NK-92 (cell line): ENCODE measurements around the gene MAD2L1BP.

ENCODE experiments used
- DNase-seq: peaks from one replicate; lab custom pipeline; 2025; ENCODE audit not compliant: unreplicated experiment; lab: John Stamatoyannopoulos, UW

Gene MAD2L1BP

DNA sequence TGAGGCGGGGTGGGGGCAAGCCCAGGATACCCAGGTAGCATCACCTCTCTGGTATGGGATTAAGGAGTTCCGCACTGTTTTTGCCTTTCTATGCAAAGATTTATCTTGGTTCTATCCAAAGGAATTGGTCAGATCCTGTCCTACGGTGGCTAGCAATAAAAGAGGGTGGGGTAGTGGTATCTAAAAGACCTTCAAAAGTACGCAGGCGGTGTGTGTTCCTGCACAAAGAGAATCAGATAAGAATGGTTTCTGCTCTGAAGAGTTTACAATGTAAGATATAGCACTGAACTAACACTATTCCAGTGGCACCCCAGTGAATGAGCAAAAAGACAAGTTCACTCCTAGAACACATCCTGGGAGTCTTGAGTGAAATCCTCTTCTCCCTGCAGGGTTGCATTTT lies 45.7 kb downstream of the MAD2L1BP start:
- DNase-seq: no peak

DNA sequence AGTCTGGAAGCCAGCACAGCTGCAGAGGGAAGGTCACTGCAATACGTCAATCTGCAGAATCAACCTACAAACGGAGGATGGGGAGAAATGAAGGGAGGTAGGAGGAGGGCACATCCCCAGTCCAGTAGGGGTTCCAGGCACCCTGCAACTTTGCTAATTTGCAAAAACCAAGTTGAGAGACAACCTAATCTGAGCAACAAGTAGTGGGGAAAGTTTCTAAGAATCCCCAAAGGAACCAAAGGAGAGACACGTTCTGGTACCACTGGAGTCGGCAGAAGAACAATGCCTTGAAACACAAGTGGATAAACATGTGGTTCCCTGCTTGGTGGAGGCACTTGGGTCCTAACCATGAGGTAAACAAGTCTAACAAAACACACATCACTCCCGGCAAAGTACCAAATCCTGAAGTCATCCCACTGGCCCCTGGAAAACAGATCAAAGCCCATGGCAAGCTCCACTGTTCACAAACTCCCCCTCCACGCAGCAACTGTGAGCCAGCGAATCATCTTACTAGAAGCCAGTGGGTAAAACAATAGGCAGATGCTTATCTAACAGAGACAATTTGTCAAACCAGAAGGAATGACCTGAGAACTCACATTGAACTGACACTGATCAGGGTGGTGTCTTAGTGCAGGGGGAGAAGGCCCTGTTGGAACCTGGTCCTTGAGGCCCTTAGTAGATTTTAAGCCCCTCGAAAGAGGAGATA lies 47.2 kb downstream of the MAD2L1BP start:
- DNase-seq: no peak

DNA sequence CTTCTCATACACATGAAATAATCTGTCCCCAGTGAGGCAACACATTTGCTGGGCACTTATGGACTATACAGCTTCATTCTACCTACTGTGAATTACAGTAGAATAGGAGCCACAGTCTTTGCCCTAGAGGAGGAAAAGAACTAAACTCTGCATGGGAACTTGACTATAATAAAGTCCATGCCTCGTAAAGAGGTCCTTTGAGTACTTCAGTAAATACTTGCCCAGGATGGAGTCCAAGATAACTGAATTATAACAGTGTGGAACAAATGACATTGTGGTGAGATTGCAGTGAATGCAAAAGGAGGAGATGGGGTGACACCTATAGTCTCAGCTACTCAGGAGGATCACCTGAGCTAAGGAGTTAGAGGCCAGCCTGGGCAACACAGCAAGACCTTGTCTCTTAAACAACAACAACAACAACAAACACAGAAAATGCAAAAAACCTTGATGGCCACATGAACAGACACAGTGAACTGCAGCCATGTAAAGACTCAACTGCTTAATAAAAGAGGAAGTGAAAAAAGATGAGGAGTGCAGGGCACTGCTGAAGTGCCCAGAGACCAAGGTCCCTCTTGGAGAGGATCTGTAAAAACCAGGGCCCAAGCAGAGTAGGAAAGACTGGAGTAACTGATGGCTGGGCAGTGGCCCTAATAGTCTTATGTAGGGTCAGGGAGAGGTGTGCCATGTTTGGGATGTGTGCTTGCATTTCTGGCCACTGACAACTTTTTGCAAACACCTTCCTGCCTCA lies 48.2 kb downstream of the MAD2L1BP start:
- no peak for DNase-seq

DNA sequence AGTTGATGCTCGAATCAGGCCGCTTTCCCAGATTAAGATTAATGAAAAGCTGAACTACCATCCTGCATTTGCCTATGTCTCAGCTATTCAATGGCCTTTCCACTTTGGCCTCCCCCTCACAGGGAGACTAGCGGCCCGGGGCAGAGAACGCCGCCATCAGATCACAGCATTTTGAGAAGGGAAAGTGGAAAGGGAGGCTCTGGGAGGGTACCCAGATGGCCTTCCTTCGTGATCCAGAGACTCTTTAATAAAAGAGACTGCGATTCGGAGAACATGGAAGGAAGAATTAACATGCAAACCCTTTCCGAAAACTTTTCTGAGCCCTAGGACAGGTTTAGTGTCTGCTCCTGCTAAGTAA lies 51.4 kb downstream of the MAD2L1BP start:
- DNase-seq: no peak

DNA sequence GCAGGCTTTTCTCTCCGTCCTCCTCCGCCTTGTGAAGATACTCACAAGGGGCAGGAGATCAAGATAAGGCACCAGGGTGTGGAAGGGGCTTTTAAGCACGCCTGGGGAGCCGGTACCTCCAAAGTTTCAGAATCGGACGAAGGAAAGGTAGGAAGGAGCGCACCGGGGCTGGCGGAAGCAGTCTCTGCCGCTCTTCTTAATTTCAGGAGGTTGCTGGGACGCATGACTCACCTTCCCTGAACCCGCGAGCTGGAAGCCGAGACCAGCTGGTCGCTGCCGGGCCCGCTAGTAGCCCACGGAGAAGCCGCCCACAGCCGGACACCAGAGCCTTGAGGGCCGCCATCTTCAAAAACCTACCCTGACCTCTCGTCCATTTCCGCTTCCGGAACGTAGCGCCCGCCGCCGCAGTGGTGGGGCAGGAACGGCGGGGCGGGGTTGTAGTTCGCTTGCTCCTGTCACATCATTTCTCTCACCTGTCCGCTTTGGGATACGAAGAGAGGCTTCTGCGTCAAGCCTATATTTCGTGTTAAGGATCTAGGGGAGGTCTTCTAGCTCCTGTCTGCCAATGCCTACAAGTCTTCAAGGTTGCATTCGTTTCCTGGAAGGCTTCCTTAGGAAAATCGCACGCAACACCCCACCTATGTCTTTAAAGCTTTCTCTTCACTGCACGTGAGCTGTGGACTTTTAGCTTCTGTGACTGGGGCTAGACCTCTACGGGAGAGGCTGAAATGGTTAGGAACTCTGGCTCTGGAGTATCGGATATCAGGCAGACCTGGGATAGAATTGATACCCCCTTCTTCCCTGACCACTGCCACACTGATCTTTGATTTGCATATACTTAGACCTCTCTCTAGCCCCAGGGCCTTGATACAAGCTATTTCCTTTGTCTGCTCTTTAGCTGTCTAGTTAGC lies 52.1 kb downstream of the MAD2L1BP start, which contains the start of gene MRPS18A:
Gene MRPS18A, minus strand, starts transcription at position 355 of the 911 bp plus-strand sequence. Its CDS starts 12 bp downstream, at position 343.
- DNase-seq: peak; percentile 21

DNA sequence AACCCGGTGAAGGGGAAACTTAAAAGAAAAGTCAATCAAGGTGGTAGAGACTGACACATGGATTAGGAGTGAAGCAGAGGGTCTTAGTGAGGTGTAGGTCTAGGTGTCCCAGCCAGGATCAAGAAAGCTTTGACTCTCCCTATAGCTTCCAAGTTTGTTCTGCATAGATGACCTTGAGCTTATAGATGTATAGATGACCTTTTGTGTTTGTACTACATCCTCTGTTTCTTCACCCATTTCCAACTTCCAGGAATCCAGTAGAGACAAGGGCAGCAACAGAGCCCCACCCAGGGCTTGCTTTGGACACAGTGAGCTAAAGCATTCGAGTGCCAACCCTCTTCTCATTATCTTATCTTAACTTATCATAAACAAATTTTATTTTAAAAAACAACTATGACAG lies 53.8 kb downstream of the MAD2L1BP start:
- DNase-seq: no peak
